Mesenchymal stem cell (in vitro differentiated cells and primary cell): ENCODE data around the gene SUGP1. TPM values are rescaled to one million over a fixed set of nuclear protein-coding genes. Genes with fewer than 3 reads are reported as not detected.

Source experiments
- DNase-seq: peaks from one replicate; pipeline ENCODE4 v3.0.0-alpha.2; 2013
- H2AFZ ChIP-seq: one replicate; pipeline ENCODE4 v1.6.1; 2013; ENCODE audit warnings: low read depth, mild to moderate bottlenecking, control low read depth, inconsistent platforms, low read length, moderate library complexity
- H2AK5ac ChIP-seq: 2 replicates; pipeline ENCODE4 v1.6.1; 2013; ENCODE audit warnings: low read length, moderate library complexity, mild to moderate bottlenecking, inconsistent platforms; ENCODE audit not compliant: severe bottlenecking
- H2BK120ac ChIP-seq: one replicate; pipeline ENCODE4 v1.6.1; 2013; ENCODE audit warnings: low read depth, mild to moderate bottlenecking, inconsistent platforms, low read length, moderate library complexity
- H2BK12ac ChIP-seq, 2 experiments: one replicate each; pipeline ENCODE4 v1.6.1; 2013; ENCODE audit warnings: inconsistent platforms in 2 of 2, low read length in 2 of 2, mild to moderate bottlenecking in 2 of 2, moderate library complexity in 2 of 2, control low read depth in 1 of 2
- H2BK15ac ChIP-seq: one replicate; pipeline ENCODE4 v1.6.1; 2013; ENCODE audit warnings: mild to moderate bottlenecking, low read depth, inconsistent platforms; ENCODE audit not compliant: poor library complexity, severe bottlenecking
- H2BK5ac ChIP-seq: 2 replicates; pipeline ENCODE4 v1.6.1; 2013; ENCODE audit warnings: low read depth, mild to moderate bottlenecking, low read length, control low read depth, inconsistent platforms; ENCODE audit not compliant: poor library complexity, severe bottlenecking
- H3K14ac ChIP-seq, 2 experiments: one replicate each; pipeline ENCODE4 v1.6.1; 2013; ENCODE audit warnings: inconsistent platforms in 2 of 2, low read length in 2 of 2, control low read depth in 1 of 2, mild to moderate bottlenecking in 1 of 2, moderate library complexity in 1 of 2
- H3K18ac ChIP-seq, 2 experiments: one replicate each; pipeline ENCODE4 v1.6.1; 2013; ENCODE audit warnings: inconsistent platforms in 2 of 2, low read length in 2 of 2, control low read depth in 1 of 2, low read depth in 1 of 2, mild to moderate bottlenecking in 1 of 2
- H3K23ac ChIP-seq, 2 experiments: one replicate each; pipeline ENCODE4 v1.6.1; 2013; ENCODE audit warnings: inconsistent platforms in 2 of 2, low read length in 2 of 2, mild to moderate bottlenecking in 2 of 2, moderate library complexity in 2 of 2, control low read depth in 1 of 2
- H3K27ac ChIP-seq: 2 replicates; pipeline ENCODE4 v1.5.1; 2013; ENCODE audit warnings: mild to moderate bottlenecking, moderate library complexity, low read length, control low read depth, inconsistent platforms; ENCODE audit not compliant: poor library complexity, severe bottlenecking
- H3K27me3 ChIP-seq, 2 experiments: 2 replicates each; pipeline versions ENCODE4 v1.6.1 to v1.7.0; 2013; ENCODE audit warnings: low read length in 2 of 2, mild to moderate bottlenecking in 2 of 2, moderate library complexity in 2 of 2, control low read depth in 1 of 2, inconsistent platforms in 1 of 2; ENCODE audit not compliant: control insufficient read depth in 1 of 2, insufficient read depth in 1 of 2
- H3K36me3 ChIP-seq, 2 experiments: 2 replicates each; pipeline versions ENCODE4 v1.6.1 to v1.7.0; 2013; ENCODE audit warnings: low read length in 2 of 2, control low read depth in 1 of 2, inconsistent platforms in 1 of 2, low read depth in 1 of 2, mild to moderate bottlenecking in 1 of 2; ENCODE audit not compliant: insufficient read depth in 2 of 2, control insufficient read depth in 1 of 2
- H3K4ac ChIP-seq, 2 experiments: one replicate each; pipeline ENCODE4 v1.6.1; 2013; ENCODE audit warnings: inconsistent platforms in 2 of 2, low read length in 2 of 2, mild to moderate bottlenecking in 2 of 2, moderate library complexity in 2 of 2, control low read depth in 1 of 2, low read depth in 1 of 2
- H3K4me1 ChIP-seq: 2 replicates; pipeline ENCODE4 v1.6.1; 2013; ENCODE audit warnings: low read depth, low read length, control low read depth; ENCODE audit not compliant: control insufficient read depth, insufficient read depth
- H3K4me2 ChIP-seq: 2 replicates; pipeline ENCODE4 v1.6.1; 2013; ENCODE audit warnings: low read length, mild to moderate bottlenecking, inconsistent platforms; ENCODE audit not compliant: poor library complexity, severe bottlenecking
- H3K4me3 ChIP-seq, 2 experiments: 2 replicates each; pipeline versions ENCODE4 v1.5.1 to v1.7.0; 2013; ENCODE audit warnings: low read length in 2 of 2, mild to moderate bottlenecking in 2 of 2, control low read depth in 1 of 2, low read depth in 1 of 2; ENCODE audit not compliant: insufficient read depth in 1 of 2
- H3K79me1 ChIP-seq: replicated peaks from 2 replicates; pipeline ENCODE4 v1.6.1; 2013; ENCODE audit warnings: mild to moderate bottlenecking, control low read depth, low read length, inconsistent platforms; ENCODE audit not compliant: poor library complexity, severe bottlenecking
- H3K9ac ChIP-seq: 2 replicates; pipeline ENCODE4 v1.7.0; 2013; ENCODE audit warnings: mild to moderate bottlenecking, low read length, moderate library complexity
- H3K9me3 ChIP-seq: 2 replicates; pipeline ENCODE4 v1.7.0; 2013; ENCODE audit warnings: mild to moderate bottlenecking, low read length; ENCODE audit not compliant: control insufficient read depth
- H4K8ac ChIP-seq: one replicate; pipeline ENCODE4 v1.6.1; 2013; ENCODE audit warnings: inconsistent platforms, mild to moderate bottlenecking, low read length, moderate library complexity
- H4K91ac ChIP-seq: one replicate; pipeline ENCODE4 v1.6.1; 2013; ENCODE audit warnings: mild to moderate bottlenecking, low read length, inconsistent platforms
- WGBS: methylation state at CpG from one replicate; pipeline ENCODE4 v1.1.7; 2013; ENCODE audit warnings: mixed read lengths; 5-methylcytosine and 5-hydroxymethylcytosine counted together
- polyA plus RNA-seq, 2 experiments: library from polyadenylated mRNA; stranded (reverse); fragments of 200-250 nt; gene quantifications; one replicate each; pipeline ENCODE4 v1.2.3, GENCODE V29; 2013

The SUGP1 gene
- 35.7 TPM for polyA plus RNA-seq (2013, experiment 1 of 2)
- 31.6 TPM for polyA plus RNA-seq (2013, experiment 2 of 2)

DNA sequence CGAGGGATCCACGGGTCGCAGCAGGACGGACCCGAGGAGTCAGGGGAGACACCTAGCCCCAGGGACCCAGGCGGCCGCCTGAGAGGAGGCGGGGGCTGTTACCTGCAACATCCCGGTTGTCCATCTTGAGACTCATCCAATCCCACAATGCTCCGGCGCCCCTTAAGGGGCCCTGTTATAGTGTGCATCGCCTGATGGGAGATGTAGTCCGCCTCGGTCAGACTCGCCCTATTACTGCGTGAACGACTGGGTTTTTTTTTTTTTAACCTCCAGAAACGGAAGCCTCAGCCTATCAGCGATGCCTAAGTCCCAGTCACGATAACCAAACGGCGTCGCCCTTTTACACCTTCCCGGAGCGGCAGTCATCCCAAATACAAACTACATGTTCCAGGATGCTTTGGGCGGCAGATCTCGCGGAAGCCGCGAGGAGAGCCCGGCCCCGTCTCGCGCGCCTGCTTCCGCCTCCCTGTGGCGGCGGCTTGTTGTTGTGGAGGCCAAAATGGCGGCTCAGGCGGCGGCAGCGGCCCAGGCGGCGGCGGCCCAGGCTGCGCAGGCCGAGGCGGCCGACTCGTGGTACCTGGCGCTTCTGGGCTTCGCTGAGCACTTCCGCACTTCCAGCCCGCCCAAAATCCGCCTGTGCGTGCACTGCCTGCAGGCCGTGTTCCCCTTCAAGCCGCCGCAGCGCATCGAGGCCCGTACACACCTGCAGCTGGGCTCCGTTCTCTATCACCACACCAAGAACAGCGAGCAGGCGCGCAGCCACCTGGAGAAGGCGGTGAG, at the start of gene SUGP1, which contains the start of gene MAU2:
TSS of gene SUGP1 (minus strand) at position 149 of the 780 bp plus-strand sequence. CDS start at position 136, 13 bp downstream.
TSS of gene MAU2 (plus strand) at position 469 of the 780 bp plus-strand sequence. CDS start at position 500, 31 bp downstream.
- WGBS = 1% methylated on average over 50 of the region's 67 CpGs
- H3K14ac ChIP-seq = peak within 1 kb of the TSS in 1 of 2 experiments; percentile 66
- peak within 1 kb of the TSS; percentile 94 to 95 for H3K4ac ChIP-seq
- H3K9ac ChIP-seq = peak within 1 kb of the TSS; percentile 95
- peak within 1 kb of the TSS; percentile 83 to 92 for H3K23ac ChIP-seq
- H4K8ac ChIP-seq = peak within 1 kb of the TSS; percentile 96
- H3K4me2 ChIP-seq = peak within 1 kb of the TSS; percentile 87
- peak within 1 kb of the TSS; percentile 94 for H3K27ac ChIP-seq
- H3K4me3 ChIP-seq = peak within 1 kb of the TSS; percentile 83 to 99
- peak within 1 kb of the TSS; percentile 65 for H2BK120ac ChIP-seq
- peak within 1 kb of the TSS; percentile 56 for H2AFZ ChIP-seq
- H3K36me3 ChIP-seq = peaks cover 31% of the 10 kb centered on the region in 2 experiments
- DNase-seq = peak; percentile 96
- H4K91ac ChIP-seq = peak within 1 kb of the TSS; percentile 85
- H2AK5ac ChIP-seq = no peak within 1 kb of the TSS
- peak within 1 kb of the TSS; percentile 73 for H2BK15ac ChIP-seq
- peak within 1 kb of the TSS; percentile 92 to 95 for H3K18ac ChIP-seq
- H3K9me3 ChIP-seq = no peaks in the 10 kb centered on the region
- H2BK12ac ChIP-seq = peak within 1 kb of the TSS in 1 of 2 experiments; percentile 73
- H2BK5ac ChIP-seq = peak within 1 kb of the TSS; percentile 89
- H3K79me1 ChIP-seq = peaks cover 26% of the 10 kb centered on the region
- H3K4me1 ChIP-seq = peaks cover 14% of the 10 kb centered on the region
- no peaks in the 10 kb centered on the region for H3K27me3 ChIP-seq

GRCh38 chr19:19368087-19368486, 47.8 kb upstream of the SUGP1 start:
- Histone ChIP-seq H2AFZ (no peak overlapping the region), H3K18ac (no peak overlapping the region), H3K4me1 (peaks cover 3% of the 10 kb centered on the region), H3K27ac (no peak overlapping the region), H3K14ac (no peak overlapping the region), H3K36me3 (no peaks in the 10 kb centered on the region), H3K4me3 (no peak overlapping the region), H2BK5ac (peak overlapping the region; percentile 23), H3K79me1 (no peaks in the 10 kb centered on the region), H3K4ac (peak overlapping the region in 1 of 2 experiments; percentile 54), H3K9me3 (no peaks in the 10 kb centered on the region), H3K27me3 (no peaks in the 10 kb centered on the region), H2BK12ac (no peak overlapping the region), H2AK5ac (no peak overlapping the region), H3K4me2 (no peak overlapping the region), H3K23ac (no peak overlapping the region), H2BK120ac (no peak overlapping the region), H4K8ac (no peak overlapping the region), H3K9ac (no peak overlapping the region), H4K91ac (no peak overlapping the region), H2BK15ac (no peak overlapping the region)
- DNase-seq = no peak
- WGBS = 94% methylated on average over 7 of the region's 7 CpGs

GRCh38 chr19:19366434-19367396, 46.4 kb upstream of the SUGP1 start:
- WGBS = 60% methylated on average over 15 of the region's 18 CpGs
- Histone ChIP-seq H3K27ac (no peak overlapping the region), H2AFZ (peak overlapping the region; percentile 100), H3K4ac (peak overlapping the region in 1 of 2 experiments; percentile 92), H3K4me2 (no peak overlapping the region), H3K14ac (peak overlapping the region in 1 of 2 experiments; percentile 20), H4K91ac (no peak overlapping the region), H3K27me3 (no peaks in the 10 kb centered on the region), H3K4me3 (no peak overlapping the region), H2AK5ac (no peak overlapping the region), H4K8ac (peak overlapping the region; percentile 93), H2BK15ac (no peak overlapping the region), H3K9ac (peak overlapping the region; percentile 29), H2BK12ac (peak overlapping the region in 1 of 2 experiments; percentile 77), H2BK5ac (no peak overlapping the region), H2BK120ac (no peak overlapping the region), H3K9me3 (no peaks in the 10 kb centered on the region), H3K23ac (no peak overlapping the region), H3K79me1 (no peaks in the 10 kb centered on the region), H3K36me3 (no peaks in the 10 kb centered on the region), H3K4me1 (peaks cover 3% of the 10 kb centered on the region), H3K18ac (peak overlapping the region in 1 of 2 experiments; percentile 66)
- peak; percentile 77 for DNase-seq
